Measurements from ENCODE around the gene FGF7. TPM values are rescaled to one million over a fixed set of nuclear protein-coding genes. Genes with fewer than 3 reads are reported as not detected.
A peak's percentile ranks its signal among the peaks of the same experiment; 100 is the strongest.
"Not testable (repeated sequence)": the region's sequence is repeated elsewhere in the genome, so short reads cannot be mapped to it uniquely, and the experiment has no call there.

The FGF7 gene
- total RNA-seq, 2 experiments from 2014 or later, result not detected

DNA sequence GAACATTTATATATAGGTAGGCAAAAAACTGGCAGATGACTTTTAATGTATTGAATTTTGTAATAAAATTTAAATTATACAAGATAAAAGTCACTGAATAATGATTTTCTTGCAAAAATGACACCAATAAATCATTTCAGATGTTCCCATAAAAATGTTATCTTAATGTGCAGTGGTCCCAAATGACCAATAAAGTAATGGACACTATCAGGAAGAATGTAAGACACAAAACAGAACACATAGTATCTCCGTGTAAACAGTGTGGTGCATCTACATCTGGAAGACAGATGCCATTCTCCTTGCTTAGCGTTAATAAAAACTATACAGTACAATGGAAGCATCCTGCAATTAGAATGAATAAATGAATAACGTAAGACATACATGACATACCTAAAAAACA lies 41.5 kb downstream of the FGF7 start:
- Mint-ChIP-seq H3K36me3 (no peaks in the 10 kb centered on the region), H3K27me3 (no peaks in the 10 kb centered on the region), H3K27ac (no peak overlapping the region), H3K4me3 (no peak overlapping the region), H3K9me3 (no peaks in the 10 kb centered on the region), H3K4me1 (no peaks in the 10 kb centered on the region)
- no peak for DNase-seq

DNA sequence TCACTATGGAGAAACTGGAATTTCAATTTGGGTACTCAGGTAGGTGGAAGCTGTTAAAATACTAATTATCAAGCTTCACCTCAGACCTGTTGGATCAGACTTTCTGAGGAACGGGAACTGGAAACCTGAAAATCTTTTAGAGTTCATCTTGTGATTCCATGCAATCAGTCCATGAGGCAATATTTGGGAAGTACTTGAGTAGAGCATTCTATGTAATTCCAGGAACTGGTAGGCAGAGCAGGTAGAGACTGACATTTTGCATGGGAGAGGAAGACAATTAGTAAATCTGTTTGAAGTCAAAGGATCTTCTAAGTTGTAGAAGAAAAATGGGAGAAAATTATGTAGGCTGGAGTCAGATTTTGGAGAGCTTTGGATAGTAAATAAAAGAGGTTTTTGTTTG lies 43.1 kb downstream of the FGF7 start:
- Mint-ChIP-seq H3K4me3 (no peak overlapping the region), H3K9me3 (no peaks in the 10 kb centered on the region), H3K27ac (no peak overlapping the region), H3K36me3 (no peaks in the 10 kb centered on the region), H3K27me3 (no peaks in the 10 kb centered on the region), H3K4me1 (no peaks in the 10 kb centered on the region)
- no peak for DNase-seq

DNA sequence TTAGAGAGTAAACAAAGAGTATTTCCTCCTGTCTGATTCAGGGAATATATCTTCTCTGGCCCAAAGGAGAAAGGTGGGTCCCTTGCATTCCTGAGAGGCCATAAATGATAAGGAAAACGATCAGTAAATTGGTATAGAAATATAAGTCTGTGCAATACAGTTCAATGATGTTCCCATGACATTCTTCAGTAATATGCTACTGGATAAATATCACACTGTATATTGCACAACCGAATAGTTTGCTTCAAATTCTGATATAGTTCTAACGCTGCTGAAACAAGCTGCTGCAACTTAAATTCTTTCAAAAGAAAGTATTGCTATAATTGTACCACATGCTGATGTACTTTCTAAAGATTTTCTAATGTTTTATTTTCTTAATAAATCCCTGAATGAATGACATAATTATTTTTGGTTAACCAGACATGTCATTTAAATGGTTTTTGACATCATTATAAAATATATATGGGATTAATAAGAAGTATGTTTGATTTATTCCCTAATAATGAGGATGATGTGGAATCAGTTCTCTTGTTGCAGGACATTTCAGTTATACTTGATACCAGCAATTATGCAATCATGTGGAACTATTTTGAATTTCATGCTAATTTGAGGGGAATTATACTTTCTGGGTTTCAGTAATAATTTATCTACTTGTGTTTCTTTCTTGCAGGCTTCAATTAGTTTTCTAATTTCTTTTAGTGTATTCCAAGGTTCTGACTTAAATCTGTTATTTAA lies 44.9 kb downstream of the FGF7 start:
- no peaks in the 10 kb centered on the region for H3K36me3 Mint-ChIP-seq
- no peaks in the 10 kb centered on the region for H3K27me3 Mint-ChIP-seq
- H3K4me1 Mint-ChIP-seq, result peaks cover 7% of the 10 kb centered on the region
- no peak overlapping the region for H3K4me3 Mint-ChIP-seq
- DNase-seq, result no peak
- no peaks in the 10 kb centered on the region for H3K9me3 Mint-ChIP-seq
- no peak overlapping the region for H3K27ac Mint-ChIP-seq

DNA sequence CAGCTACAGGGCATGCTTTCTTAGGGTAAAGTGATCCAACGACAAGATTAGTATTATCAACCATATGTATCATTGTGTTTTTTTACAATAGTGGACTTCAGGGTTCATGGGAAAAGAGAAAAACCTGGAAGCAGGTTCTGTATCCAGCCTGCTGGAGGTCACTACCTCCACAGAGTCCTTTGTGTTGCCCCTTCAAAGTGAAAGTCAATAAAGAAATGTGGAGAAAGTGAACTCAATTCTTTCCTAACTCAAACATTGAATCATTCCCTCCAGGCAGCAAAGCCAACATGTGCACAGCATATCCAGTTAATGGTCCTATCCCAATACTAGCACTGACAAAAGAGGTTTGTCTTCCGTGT lies 45.4 kb downstream of the FGF7 start:
- H3K27ac Mint-ChIP-seq, result no peak overlapping the region
- no peak for DNase-seq
- H3K36me3 Mint-ChIP-seq, result no peaks in the 10 kb centered on the region
- no peaks in the 10 kb centered on the region for H3K27me3 Mint-ChIP-seq
- H3K4me1 Mint-ChIP-seq, result peaks cover 7% of the 10 kb centered on the region
- no peaks in the 10 kb centered on the region for H3K9me3 Mint-ChIP-seq
- H3K4me3 Mint-ChIP-seq, result no peak overlapping the region

DNA sequence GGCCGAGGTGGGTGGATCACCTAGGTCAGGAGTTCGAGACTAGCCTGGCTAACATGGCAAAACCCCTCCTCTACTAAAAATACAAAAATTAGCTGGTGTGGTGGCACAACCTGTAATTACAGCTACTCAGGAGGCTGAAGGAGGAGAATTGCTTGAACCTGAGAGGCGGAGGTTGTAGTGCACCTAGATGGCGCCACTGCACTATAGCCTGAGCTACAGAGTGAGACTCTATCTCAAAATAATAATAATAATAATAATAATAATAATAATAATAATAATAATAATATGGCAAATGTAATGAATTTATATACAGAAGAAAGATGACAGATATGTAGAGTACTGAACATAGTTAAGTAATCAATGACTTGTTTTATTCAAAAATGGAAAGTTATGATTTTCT lies 48.2 kb downstream of the FGF7 start:
- H3K9me3 Mint-ChIP-seq, result not testable (repeated sequence)
- peak; percentile 18 for DNase-seq

DNA sequence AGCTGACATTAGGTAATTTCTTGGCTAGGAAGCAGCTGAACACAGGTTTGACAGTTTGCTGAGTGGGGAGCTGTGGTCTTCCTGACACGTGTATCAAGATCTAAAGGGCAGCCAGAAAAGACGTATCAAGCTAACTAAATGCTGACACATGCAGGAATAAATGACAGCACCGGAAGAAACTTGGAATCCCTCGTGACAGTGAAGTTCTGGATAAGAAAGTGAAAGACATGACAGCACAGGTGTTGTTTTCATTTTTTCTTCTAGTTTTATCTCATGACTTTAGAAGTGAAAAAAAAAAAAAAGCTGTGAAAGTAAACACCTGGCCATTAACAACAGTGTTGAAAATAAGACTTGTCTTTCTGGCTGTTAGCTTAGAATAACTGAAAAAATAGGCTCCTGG lies 48.7 kb downstream of the FGF7 start:
- no peak overlapping the region for H3K4me3 Mint-ChIP-seq
- H3K27me3 Mint-ChIP-seq, result no peaks in the 10 kb centered on the region
- H3K36me3 Mint-ChIP-seq, result no peaks in the 10 kb centered on the region
- H3K27ac Mint-ChIP-seq, result no peak overlapping the region
- no peaks in the 10 kb centered on the region for H3K9me3 Mint-ChIP-seq
- DNase-seq, result peak; percentile 2
- H3K4me1 Mint-ChIP-seq, result peaks cover 7% of the 10 kb centered on the region

More for the DNA sequence above, 48.2 kb downstream of the FGF7 start:
- H3K4me3 Mint-ChIP-seq, H3K36me3 Mint-ChIP-seq, H3K4me1 Mint-ChIP-seq, H3K27ac Mint-ChIP-seq, H3K27me3 Mint-ChIP-seq: not testable (repeated sequence)

DNA sequence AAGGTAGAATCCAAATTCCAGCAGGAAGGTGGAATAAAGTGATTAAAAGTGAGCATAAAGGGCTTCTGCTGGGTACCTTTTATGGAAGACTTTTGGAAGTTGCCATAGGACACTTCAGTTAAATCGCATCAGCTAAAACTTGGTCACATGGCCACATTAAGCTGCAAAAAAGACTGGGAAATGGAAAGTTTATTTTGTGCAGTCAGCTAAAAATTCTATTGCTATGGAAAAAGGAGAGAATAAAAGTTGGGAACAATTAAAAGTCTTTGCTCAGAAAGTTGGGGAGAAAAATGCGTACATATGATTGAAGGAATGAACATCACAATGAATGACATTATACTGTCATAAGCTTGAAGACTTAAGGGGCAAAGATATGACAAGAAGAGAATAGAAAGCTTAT lies 49.3 kb downstream of the FGF7 start:
- Mint-ChIP-seq H3K27ac (no peak overlapping the region), H3K36me3 (no peaks in the 10 kb centered on the region), H3K27me3 (no peaks in the 10 kb centered on the region), H3K9me3 (no peaks in the 10 kb centered on the region), H3K4me3 (no peak overlapping the region), H3K4me1 (peaks cover 7% of the 10 kb centered on the region)
- no peak for DNase-seq

DNA sequence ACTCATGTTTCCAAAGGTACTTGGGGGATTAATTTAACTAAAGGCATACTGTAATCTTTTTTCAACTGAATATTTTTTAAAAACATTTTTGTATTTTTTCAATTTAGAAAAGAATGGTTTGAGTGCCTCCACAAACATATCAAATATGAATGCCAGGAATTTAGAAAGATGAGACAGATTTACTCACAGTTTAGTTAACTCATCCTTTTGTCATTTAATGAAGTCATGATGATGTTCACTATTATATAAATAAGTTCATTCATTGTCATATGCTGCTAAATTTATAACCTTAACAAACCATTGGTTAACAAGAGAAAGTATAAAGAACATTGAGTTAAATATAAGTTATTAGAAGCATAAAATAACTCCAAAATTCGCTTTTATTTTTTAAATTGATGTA lies 50.0 kb downstream of the FGF7 start:
- no peak overlapping the region for H3K4me3 Mint-ChIP-seq
- no peaks in the 10 kb centered on the region for H3K27me3 Mint-ChIP-seq
- peaks cover 7% of the 10 kb centered on the region for H3K4me1 Mint-ChIP-seq
- H3K9me3 Mint-ChIP-seq, result no peaks in the 10 kb centered on the region
- no peaks in the 10 kb centered on the region for H3K36me3 Mint-ChIP-seq
- DNase-seq, result no peak
- H3K27ac Mint-ChIP-seq, result no peak overlapping the region

DNA sequence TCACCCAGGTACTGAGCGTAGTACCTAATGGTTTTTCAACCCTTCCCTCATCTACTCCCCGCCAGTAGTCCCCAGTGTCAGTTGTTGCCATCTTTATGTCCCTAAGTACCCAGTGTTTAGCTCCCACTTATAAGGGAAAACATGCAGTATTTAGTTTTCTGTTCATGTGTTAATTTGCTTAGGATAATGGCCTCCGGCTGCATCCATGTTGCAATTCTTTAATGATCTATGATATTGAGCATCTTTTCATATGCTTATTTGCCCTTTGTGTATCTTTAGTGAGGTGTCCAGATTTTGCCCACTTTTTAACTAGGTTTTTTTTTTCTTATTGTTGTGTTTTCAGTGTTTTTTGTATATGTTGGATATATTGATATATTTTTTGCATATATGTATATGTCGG lies 55.0 kb downstream of the FGF7 start:
- not testable (repeated sequence) for H3K9me3 Mint-ChIP-seq, H3K27ac Mint-ChIP-seq, H3K27me3 Mint-ChIP-seq, DNase-seq, H3K4me1 Mint-ChIP-seq, H3K4me3 Mint-ChIP-seq, H3K36me3 Mint-ChIP-seq

DNA sequence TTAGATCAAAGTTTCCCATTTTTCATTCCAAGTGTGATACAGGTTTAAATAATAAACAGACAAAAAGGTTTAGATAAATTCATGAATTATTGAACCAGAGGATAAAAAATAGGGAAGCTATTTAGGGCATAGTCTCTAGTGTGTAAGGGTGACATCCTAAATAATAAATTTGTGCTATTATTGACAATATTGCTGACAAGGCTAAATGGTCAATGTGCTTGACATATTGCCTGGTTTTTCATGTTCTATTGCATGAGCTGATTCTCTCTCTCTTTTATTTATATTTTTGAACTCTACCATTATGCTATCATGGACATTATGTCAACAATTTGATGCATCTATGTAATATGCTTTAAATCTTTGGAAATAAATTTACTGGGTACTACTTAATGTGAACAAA lies 55.9 kb downstream of the FGF7 start:
- H3K27ac Mint-ChIP-seq, H3K4me1 Mint-ChIP-seq, H3K9me3 Mint-ChIP-seq, H3K36me3 Mint-ChIP-seq, H3K4me3 Mint-ChIP-seq, H3K27me3 Mint-ChIP-seq, DNase-seq: not testable (repeated sequence)

DNA sequence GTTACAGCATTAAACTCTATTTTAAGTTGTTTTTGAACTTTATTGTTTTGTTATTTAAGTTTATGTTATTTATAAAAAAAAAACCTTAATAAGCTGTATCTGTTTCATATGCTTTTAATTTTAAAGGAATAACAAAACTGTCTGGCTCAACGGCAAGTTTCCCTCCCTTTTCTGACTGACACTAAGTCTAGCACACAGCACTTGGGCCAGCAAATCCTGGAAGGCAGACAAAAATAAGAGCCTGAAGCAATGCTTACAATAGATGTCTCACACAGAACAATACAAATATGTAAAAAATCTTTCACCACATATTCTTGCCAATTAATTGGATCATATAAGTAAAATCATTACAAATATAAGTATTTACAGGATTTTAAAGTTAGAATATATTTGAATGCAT lies 62.4 kb downstream of the FGF7 start:
- H3K9me3 Mint-ChIP-seq, result not testable (repeated sequence)

DNA sequence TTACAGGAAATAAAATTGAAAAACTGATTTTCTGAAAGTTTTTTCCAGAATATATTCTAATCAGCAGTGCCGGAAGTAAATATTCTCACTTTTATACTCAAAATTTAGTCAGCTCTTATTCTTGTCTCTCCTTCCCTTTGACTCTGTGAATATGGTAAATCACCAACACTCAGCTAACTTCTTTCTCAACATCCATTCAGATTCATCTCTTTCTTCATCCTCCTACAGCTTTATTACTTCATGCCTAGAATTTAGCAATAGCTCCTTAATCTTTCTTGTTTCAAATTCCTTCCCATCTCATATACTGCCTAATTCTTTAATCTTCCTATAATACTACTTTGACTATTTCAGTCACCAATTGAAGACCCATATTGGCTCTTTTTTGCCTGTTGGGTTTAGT lies 67.9 kb downstream of the FGF7 start:
- H3K4me3 Mint-ChIP-seq, result no peak overlapping the region
- H3K27ac Mint-ChIP-seq, result no peak overlapping the region
- no peaks in the 10 kb centered on the region for H3K9me3 Mint-ChIP-seq
- no peak for DNase-seq
- H3K27me3 Mint-ChIP-seq, result no peaks in the 10 kb centered on the region
- no peaks in the 10 kb centered on the region for H3K4me1 Mint-ChIP-seq
- H3K36me3 Mint-ChIP-seq, result no peaks in the 10 kb centered on the region

More for the DNA sequence above, 62.4 kb downstream of the FGF7 start:
- not testable (repeated sequence) for H3K4me3 Mint-ChIP-seq, H3K4me1 Mint-ChIP-seq, H3K27me3 Mint-ChIP-seq, H3K36me3 Mint-ChIP-seq, H3K27ac Mint-ChIP-seq, DNase-seq

DNA sequence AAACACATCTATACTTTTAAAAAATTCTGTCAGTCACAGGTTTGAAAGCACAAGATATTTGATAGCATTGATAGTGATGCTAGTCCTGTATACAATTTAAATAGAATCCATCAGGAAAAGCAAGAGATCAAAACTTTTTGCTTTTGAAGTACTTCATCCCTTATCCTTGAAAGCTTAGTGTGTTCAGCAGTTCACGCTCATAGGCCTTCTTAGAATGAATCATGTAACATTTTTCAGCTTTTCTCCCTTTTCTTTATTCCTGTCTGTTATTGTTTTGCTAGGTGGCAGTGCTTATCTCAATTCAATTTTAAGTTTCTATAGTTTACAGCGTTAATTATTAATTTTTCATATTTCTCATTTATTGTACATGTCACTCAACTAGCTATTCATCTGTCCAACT lies 69.1 kb downstream of the FGF7 start:
- Mint-ChIP-seq H3K36me3 (no peaks in the 10 kb centered on the region), H3K27me3 (no peaks in the 10 kb centered on the region), H3K4me3 (no peak overlapping the region), H3K27ac (no peak overlapping the region), H3K4me1 (no peaks in the 10 kb centered on the region), H3K9me3 (no peaks in the 10 kb centered on the region)
- DNase-seq, result no peak

DNA sequence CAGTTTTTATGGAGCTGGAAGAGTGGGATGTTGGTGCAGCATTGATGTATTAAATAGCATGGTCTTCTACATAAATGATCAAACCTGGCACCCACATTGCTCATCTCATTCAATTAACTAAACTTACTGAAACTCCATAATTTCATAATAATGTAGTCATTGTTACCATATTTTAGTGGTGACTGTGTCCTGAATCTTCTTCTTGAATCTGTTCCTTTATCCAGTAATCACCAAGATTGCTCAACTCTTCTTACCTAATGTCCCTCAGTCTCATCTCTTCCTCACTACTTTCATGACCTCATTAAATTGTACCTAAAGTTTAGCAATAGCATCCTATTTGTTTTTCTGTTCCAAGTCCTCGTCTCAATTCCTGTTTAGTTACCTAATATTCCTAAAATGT lies 69.8 kb downstream of the FGF7 start:
- Mint-ChIP-seq H3K9me3 (no peaks in the 10 kb centered on the region), H3K4me1 (no peaks in the 10 kb centered on the region), H3K4me3 (no peak overlapping the region), H3K27me3 (no peaks in the 10 kb centered on the region), H3K36me3 (no peaks in the 10 kb centered on the region), H3K27ac (no peak overlapping the region)
- DNase-seq, result no peak

DNA sequence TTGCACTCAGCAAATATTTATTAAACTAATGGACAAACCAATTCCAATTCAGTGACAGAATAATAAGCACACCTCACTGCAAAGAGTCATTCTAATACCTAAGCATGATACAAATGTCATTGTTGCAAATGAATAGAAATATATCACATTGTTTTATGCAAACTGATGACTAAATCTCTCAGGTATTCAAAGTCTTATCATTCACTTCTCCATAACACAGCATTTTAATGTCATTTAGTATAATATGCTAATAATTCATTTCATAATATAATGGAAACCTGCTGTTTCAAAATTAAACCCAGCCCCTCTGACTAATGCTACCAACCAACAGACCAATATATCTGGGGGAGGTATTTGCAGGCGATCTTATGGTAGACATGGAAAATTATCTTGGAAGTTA lies 71.8 kb downstream of the FGF7 start:
- Mint-ChIP-seq H3K27ac (no peak overlapping the region), H3K9me3 (no peaks in the 10 kb centered on the region), H3K36me3 (no peaks in the 10 kb centered on the region), H3K27me3 (no peaks in the 10 kb centered on the region), H3K4me3 (no peak overlapping the region), H3K4me1 (no peaks in the 10 kb centered on the region)
- DNase-seq, result no peak

DNA sequence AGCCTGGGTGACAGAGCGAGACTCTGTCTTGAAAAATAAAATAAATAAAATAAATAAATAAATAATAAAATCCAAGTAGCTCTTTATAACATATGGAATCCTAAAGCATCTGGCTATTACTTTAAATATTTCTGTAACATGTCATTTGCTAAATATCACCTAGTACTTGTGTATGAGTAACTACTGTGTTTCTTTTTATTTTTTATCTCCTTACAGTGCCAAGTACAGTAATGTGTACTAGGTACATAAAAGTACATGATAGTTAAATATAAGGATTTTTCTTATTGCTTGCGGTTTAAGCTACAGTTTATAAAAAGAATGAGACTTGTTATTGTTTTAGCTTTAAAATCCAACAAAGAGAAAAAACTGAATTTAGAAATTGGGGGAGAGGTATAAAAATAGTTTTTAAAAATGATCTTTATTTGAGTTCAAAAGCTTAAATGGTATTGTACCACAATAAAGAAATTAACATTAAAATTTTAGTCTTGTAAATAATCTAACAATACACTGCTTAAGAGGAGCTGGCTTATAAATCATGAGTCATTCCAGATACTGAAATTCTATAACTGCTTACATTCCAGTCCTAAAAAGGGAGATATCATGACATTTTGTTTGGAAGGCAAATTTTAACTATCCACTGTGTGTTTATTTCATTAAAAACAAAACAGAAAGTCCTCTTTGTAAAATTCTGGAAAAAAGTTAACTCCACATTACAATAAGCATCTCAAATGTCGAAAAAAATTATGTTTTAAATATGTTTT lies 73.1 kb downstream of the FGF7 start:
- DNase-seq, result no peak
- Mint-ChIP-seq H3K4me1 (no peaks in the 10 kb centered on the region), H3K27ac (no peak overlapping the region), H3K4me3 (no peak overlapping the region), H3K9me3 (no peaks in the 10 kb centered on the region), H3K27me3 (no peaks in the 10 kb centered on the region), H3K36me3 (no peaks in the 10 kb centered on the region)

Measured in activated naive CD8-positive, alpha-beta T cell treated with anti-CD3 and anti-CD28 coated beads for 36 hours (primary cell).